Frontal cortex (tissue), 4 donors: Measurements from ENCODE around the gene SLC12A1. TPM values are rescaled to one million over a fixed set of nuclear protein-coding genes. Genes with fewer than 3 reads are reported as not detected.
"Not testable (repeated sequence)": the region's sequence is repeated elsewhere in the genome, so short reads cannot be mapped to it uniquely, and the experiment has no call there.

Experiments used
- DNase-seq, 2 donors: peaks; one replicate each; pipeline ENCODE4 v3.0.0; 2012; ENCODE audit warnings: low spot score in 2 of 2
- FAIRE-seq: peaks from 2 replicates; lab custom pipeline; 2012; peaks lifted over from hg19 to GRCh38; lab: Jason Lieb, UNC
- total RNA-seq: library from RNA; depleted of rRNA; stranded (reverse); fragments of >200 nt; gene quantifications from one replicate; pipeline ENCODE4 v1.2.3, GENCODE V29; 2014
- donor health status: control.
- donor health status: control.
- donor health status: control.

SLC12A1 gene
- total RNA-seq, 1 donor from 2014 or later: 1.6 TPM

GRCh38 chr15:48298914-48299313 lies 92.8 kb downstream of the SLC12A1 start:
- no peak for FAIRE-seq
- DNase-seq: no peak

- no peak for DNase-seq
These were observed 93.9 kb downstream of the SLC12A1 start for GRCh38 chr15:48300038-48300437.

DNA sequence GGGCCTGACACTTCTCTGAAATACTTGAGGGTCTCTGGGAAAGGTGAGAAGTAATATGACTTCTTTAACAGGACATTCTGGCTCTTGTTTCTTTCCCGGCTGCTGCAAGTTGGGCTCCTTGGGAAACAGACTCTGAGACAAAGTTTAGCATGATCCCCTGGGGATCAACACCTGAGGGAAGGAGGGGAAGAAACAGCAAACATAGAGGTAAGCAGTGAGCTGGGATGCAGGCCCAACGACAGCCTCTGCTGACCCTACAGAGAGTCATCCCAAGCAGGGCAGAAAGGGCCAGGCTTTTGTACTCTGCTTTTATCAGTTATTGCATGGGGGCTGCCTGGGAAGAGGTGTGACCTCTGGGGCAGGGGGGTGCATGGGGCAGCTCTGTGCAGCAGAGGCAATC lies 98.3 kb downstream of the SLC12A1 start:
- DNase-seq (no peak), FAIRE-seq (no peak)

More at GRCh38 chr15:48300038-48300437, 93.9 kb downstream of the SLC12A1 start:
- FAIRE-seq: no peak

GRCh38 chr15:48306639-48307038 lies 100.5 kb downstream of the SLC12A1 start:
- DNase-seq: no peak
- FAIRE-seq: no peak

GRCh38 chr15:48307586-48307985 lies 101.5 kb downstream of the SLC12A1 start:
- FAIRE-seq (no peak), DNase-seq (no peak)

DNA sequence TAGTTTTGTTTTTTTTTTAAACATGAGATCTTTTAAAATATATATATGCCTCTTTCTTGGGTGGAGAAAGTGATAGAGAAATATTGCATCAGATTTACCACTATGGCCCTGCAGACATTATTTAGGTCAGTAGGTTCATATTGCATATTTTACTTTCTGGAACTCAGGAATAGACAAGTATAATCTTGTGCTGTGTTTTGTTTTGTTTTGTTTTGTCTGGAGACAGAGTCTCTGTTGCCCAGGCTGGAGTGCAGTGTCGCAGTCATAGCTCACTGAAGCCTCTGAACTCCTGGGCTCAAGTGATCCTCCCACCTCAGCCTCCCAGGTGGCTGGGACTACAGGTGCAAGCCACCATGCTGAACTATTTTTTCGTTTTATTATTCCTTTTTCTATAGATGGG lies 103.6 kb downstream of the SLC12A1 start:
- DNase-seq (no peak), FAIRE-seq (no peak)

- DNase-seq (no peak), FAIRE-seq (no peak)
These were observed 107.1 kb downstream of the SLC12A1 start for GRCh38 chr15:48313216-48313615.

- FAIRE-seq: no peak
- DNase-seq: no peak
These were observed 108.9 kb downstream of the SLC12A1 start for GRCh38 chr15:48315041-48315440.

GRCh38 chr15:48317221-48317620 lies 111.1 kb downstream of the SLC12A1 start:
- FAIRE-seq: no peak
- no peak for DNase-seq

- FAIRE-seq (no peak), DNase-seq (no peak)
These were observed 112.0 kb downstream of the SLC12A1 start for GRCh38 chr15:48318131-48318530.

DNA sequence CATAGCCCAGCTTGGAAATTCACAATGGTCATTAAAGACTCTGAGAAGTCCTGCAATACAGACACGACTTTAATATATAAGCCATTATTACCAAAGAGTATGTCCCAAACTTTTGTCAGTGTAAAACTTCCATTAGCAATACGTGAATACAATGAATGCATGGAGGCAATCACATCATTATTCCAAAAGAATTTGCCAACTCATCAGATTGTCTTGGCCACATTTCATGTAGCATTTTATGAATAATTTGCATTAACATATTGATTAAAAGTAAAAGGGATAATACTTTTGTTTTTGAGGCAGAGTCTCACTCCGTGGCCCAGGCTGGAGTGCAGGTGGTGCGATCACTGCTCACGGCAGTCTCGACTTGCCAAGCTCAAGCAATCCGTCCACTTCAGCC lies 117.2 kb downstream of the SLC12A1 start:
- FAIRE-seq (no peak), DNase-seq (no peak)

GRCh38 chr15:48324949-48325348 lies 118.8 kb downstream of the SLC12A1 start:
- FAIRE-seq (no peak), DNase-seq (no peak)

DNA sequence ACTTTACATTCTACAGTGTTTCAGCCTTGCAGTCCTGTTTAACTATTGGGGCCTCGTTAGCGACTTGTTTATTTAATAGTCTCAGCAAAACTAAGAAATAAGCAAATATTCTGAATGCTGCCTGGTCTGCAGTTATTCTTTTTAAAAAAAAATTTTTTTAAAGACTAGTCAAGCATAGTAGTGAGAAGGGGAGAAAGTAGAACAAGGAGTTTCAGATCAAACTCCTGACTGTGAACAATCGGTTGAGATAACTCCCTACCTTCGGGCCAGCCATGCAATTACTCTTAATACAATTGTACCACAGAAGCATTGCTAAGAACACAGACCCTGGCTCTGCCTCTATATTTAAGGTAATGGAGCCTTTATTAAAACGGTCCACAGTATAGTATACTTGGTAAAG lies 119.3 kb downstream of the SLC12A1 start:
- FAIRE-seq (no peak), DNase-seq (no peak)

- not testable (repeated sequence) for DNase-seq, FAIRE-seq
These were observed 120.1 kb downstream of the SLC12A1 start for GRCh38 chr15:48326180-48326579.

- DNase-seq: no peak
- FAIRE-seq: no peak
These were observed 124.1 kb downstream of the SLC12A1 start for GRCh38 chr15:48330105-48330785.

- FAIRE-seq: no peak
- peak; percentile 78 for DNase-seq
These were observed 125.0 kb downstream of the SLC12A1 start, which contains the start of gene DUT for GRCh38 chr15:48330855-48331795. Gene DUT, plus strand, starts transcription at chr15:48331429. Its CDS starts 87 bp downstream, at chr15:48331516.

DNA sequence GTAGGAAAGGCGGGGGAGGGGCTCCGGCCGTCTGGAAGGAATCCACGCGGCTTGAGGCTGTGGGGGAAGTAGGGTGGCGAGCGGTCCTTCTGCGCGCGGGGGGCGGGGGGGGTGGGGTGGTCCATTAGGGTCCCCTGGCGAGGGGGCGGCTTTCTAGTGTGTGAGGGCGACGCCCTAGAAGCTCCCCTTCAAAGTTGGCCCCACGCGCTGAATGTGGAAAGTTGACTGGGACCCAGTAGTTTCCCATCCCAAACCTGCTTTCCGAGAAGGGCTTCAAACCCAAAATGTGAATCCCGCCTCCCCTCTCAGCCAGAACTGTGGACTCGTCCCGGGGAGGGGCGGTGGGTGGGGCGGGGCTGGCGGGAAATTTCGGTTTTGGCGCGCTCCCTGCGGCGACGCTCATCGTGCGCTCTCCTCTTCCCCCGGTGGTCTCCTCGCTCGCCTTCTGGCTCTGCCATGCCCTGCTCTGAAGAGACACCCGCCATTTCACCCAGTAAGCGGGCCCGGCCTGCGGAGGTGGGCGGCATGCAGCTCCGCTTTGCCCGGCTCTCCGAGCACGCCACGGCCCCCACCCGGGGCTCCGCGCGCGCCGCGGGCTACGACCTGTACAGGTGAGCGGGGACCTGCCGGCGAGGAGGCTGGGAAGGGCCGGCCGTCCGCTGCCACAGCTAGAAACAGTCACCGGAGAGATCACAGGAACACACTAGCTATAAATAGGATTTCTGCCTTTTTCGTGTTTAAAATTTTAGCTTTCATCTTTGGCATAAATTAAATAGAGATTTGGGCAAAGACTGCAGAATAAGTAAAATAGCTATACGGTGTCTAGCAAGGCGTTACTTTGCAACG lies 125.9 kb downstream of the SLC12A1 start:
- no peak for FAIRE-seq
- DNase-seq: peak; percentile 79 to 84

- DNase-seq (no peak), FAIRE-seq (no peak)
These were observed 126.5 kb downstream of the SLC12A1 start for GRCh38 chr15:48332642-48333034.

DNA sequence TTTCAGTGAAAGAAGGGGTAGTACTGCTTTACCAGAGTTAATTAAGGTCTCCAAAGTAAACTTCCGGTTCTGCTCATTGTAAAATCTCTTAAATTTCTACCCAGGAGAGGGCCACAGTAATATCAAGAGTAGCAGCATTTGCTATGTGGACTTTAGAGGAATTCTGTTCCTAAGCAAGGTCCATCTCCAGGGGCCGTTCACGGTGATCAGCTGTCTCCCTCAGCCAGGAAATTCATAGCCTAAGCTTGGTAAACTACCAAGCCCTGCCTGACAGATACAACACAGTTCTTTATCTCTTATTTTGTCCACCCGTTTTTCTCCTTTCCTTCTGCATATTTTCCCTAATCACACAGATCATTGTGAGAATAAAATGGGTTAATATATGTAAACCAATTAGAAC lies 127.4 kb downstream of the SLC12A1 start:
- FAIRE-seq: no peak
- DNase-seq: no peak

DNA sequence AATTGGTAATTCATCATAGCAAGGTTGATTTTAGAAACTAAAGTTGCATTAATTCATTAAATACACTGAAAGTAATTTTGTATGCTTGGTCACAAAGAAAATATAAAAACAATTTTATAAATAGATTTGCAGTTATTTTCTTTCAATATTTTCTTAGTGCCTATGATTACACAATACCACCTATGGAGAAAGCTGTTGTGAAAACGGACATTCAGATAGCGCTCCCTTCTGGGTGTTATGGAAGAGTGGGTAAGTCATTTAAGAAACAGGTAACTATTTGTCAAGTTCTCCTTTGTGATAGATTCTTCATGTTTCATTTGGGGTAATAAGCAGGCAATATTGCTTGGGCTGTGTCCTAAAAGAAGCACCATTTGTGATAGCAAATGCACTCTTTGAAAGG lies 128.2 kb downstream of the SLC12A1 start:
- no peak for FAIRE-seq
- no peak for DNase-seq
